HepG2 (cell line): Measurements from ENCODE around the gene GDA. TPM values are rescaled to one million over a fixed set of nuclear protein-coding genes. Genes with fewer than 3 reads are reported as not detected.
A peak's percentile ranks its signal among the peaks of the same experiment; 100 is the strongest.

Experiments used
- ARHGAP35 ChIP-seq: sonication (generic); formaldehyde crosslinking; IDR thresholded peaks from 2 replicates; pipeline ENCODE4 v1.9.0; 2022; ENCODE audit warnings: mild to moderate bottlenecking, inconsistent platforms, moderate library complexity, missing genetic modification reagents, borderline replicate concordance
- HIVEP1 ChIP-seq: sonication (generic); formaldehyde crosslinking; IDR thresholded peaks from 2 replicates; pipeline ENCODE4 v1.4.0; 2020; ENCODE audit warnings: mild to moderate bottlenecking, missing genetic modification reagents
- JUN ChIP-seq: sonication (generic); formaldehyde crosslinking; IDR thresholded peaks from 2 replicates; pipeline ENCODE4 v1.4.0; 2020; ENCODE audit warnings: mild to moderate bottlenecking, missing genetic modification reagents
- KLF13 ChIP-seq: sonication (generic); formaldehyde crosslinking; IDR thresholded peaks from 2 replicates; pipeline ENCODE4 v1.4.0; 2020; ENCODE audit warnings: mild to moderate bottlenecking, missing genetic modification reagents
- RELA ChIP-seq: sonication (generic); formaldehyde crosslinking; IDR thresholded peaks from 2 replicates; pipeline ENCODE4 v1.4.0; 2020; ENCODE audit warnings: missing genetic modification reagents
- ZFP1 ChIP-seq: IDR thresholded peaks from 2 replicates; pipeline ENCODE4 v1.6.1; 2016
- ZMYM3 ChIP-seq: sonication (generic); formaldehyde crosslinking; IDR thresholded peaks from 2 replicates; pipeline ENCODE4 v1.5.1; 2020; ENCODE audit warnings: mild to moderate bottlenecking, missing genetic modification reagents
- ZNF101 ChIP-seq: sonication (generic); formaldehyde crosslinking; IDR thresholded peaks from 2 replicates; pipeline ENCODE4 v1.4.0; 2020; ENCODE audit warnings: mild to moderate bottlenecking, low read depth, missing genetic modification reagents, borderline replicate concordance
- ZNF20 ChIP-seq: sonication (generic); formaldehyde crosslinking; IDR thresholded peaks from 2 replicates; pipeline ENCODE4 v1.4.0; 2020; ENCODE audit warnings: mild to moderate bottlenecking, moderate library complexity, missing genetic modification reagents
- ZNF205 ChIP-seq: IDR thresholded peaks from 2 replicates; pipeline ENCODE4 v1.6.1; 2018; ENCODE audit warnings: missing biosample characterization, missing genetic modification reagents
- ZNF230 ChIP-seq: sonication (generic); formaldehyde crosslinking; IDR thresholded peaks from 2 replicates; pipeline ENCODE4 v1.4.0; 2020; ENCODE audit warnings: mild to moderate bottlenecking, missing genetic modification reagents
- ZNF331 ChIP-seq: sonication (generic); formaldehyde crosslinking; IDR thresholded peaks from 2 replicates; pipeline ENCODE4 v1.4.0; 2020; ENCODE audit warnings: missing genetic modification reagents
- ZNF468 ChIP-seq: sonication (generic); formaldehyde crosslinking; IDR thresholded peaks from 2 replicates; pipeline ENCODE4 v1.8.0; 2022; ENCODE audit warnings: mild to moderate bottlenecking, moderate library complexity, missing genetic modification reagents
- ZNF547 ChIP-seq: sonication (generic); formaldehyde crosslinking; IDR thresholded peaks from 2 replicates; pipeline ENCODE4 v1.5.1; 2020; ENCODE audit warnings: mild to moderate bottlenecking, missing genetic modification reagents
- ZNF558 ChIP-seq: sonication (generic); formaldehyde crosslinking; IDR thresholded peaks from 2 replicates; pipeline ENCODE4 v1.9.0; 2022; ENCODE audit warnings: mild to moderate bottlenecking, missing genetic modification reagents, borderline replicate concordance
- ZNF629 ChIP-seq: sonication (generic); formaldehyde crosslinking; conservative IDR thresholded peaks from 2 replicates; pipeline ENCODE4 v1.5.0; 2020; ENCODE audit warnings: missing genetic modification reagents
- ZNF776 ChIP-seq: sonication (generic); formaldehyde crosslinking; IDR thresholded peaks from 2 replicates; pipeline ENCODE4 v1.4.0; 2020; ENCODE audit warnings: mild to moderate bottlenecking, missing genetic modification reagents
- polyA plus RNA-seq, 8 experiments: library from polyadenylated mRNA; depleted of rRNA in 3 of 8; stranded (reverse) in 7 of 8; unstranded in 1 of 8; fragments of >200 nt; fragmentation: Illumina TruSeq in 4 of 8; extraction: Trizol in 4 of 8; gene quantifications; 2 replicates each; pipeline versions ENCODE4 v1.2.1 to v1.2.3, GENCODE V29; 2011 to 2016; ENCODE audit warnings: low read depth in 4 of 8, missing spikeins in 1 of 8, mixed read lengths in 1 of 8; ENCODE audit not compliant: insufficient read depth in 1 of 8
- total RNA-seq, 5 experiments: library from RNA; depleted of rRNA; stranded (reverse); fragments of >200 nt; fragmentation: Illumina TruSeq; extraction: Trizol; gene quantifications; 2 replicates each; pipeline ENCODE4 v1.2.3, GENCODE V29; 2016; ENCODE audit warnings: low read depth in 1 of 5
- TF ChIP-seq, protein P1 (sequence below), 2 experiments: sonication (generic) in 1 of 2; formaldehyde crosslinking in 1 of 2; IDR thresholded peaks; 2 replicates each; pipeline versions ENCODE4 v1.4.0 to v1.6.1; 2016 to 2020; ENCODE audit warnings: borderline replicate concordance in 1 of 2, low read depth in 1 of 2, mild to moderate bottlenecking in 1 of 2, missing genetic modification reagents in 1 of 2
- TF ChIP-seq, protein P2 (sequence below): sonication (generic); formaldehyde crosslinking; IDR thresholded peaks from 2 replicates; pipeline ENCODE4 v1.4.0; 2020; ENCODE audit warnings: missing genetic modification reagents

The GDA gene
- total and polyA plus RNA-seq, 2 of the 13 experiments (the other 11 are each of a cell fraction or from before 2014, with no cell fraction given): 0.15 to 0.99 TPM

DNA sequence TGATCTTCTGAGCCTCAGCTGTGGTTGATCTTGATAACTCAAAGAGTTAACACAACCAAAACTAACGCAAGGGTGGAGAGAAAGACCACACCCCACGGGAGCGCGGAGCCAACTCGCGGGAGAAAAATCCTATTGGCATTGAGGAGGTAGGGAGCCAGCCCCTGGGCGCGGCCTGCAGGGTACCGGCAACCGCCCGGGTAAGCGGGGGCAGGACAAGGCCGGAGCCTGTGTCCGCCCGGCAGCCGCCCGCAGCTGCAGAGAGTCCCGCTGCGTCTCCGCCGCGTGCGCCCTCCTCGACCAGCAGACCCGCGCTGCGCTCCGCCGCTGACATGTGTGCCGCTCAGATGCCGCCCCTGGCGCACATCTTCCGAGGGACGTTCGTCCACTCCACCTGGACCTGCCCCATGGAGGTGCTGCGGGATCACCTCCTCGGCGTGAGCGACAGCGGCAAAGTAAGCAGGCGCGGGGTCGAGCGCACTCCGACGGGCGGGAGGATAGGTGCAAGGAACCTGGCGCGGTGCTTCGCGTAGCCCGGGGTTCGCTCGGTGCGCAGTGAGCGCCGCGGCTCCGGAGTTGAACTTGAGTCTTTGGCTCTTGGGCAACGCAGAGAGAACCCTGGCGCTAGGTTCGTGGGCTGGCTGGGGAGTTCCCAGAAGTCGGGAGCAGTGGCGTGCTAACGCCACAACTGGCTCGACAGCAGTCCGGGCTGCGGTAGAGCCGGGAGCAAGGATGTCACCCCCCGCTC lies at the start of gene GDA (continued):
- TF ChIP-seq RELA (CRISPR knock-in tag) (no peak), ZNF468 (CRISPR knock-in tag) (0 out of 2 replicates have a peak, but pooled peaks have one; percentile 62), ZNF101 (CRISPR knock-in tag) (no peak), ARHGAP35 (peak; percentile 63; the same call in 1 of the 2 replicates), ZNF776 (peak; percentile 91), ZNF331 (CRISPR knock-in tag) (peak; percentile 33; the same call in 1 of the 2 replicates), ZNF230 (CRISPR knock-in tag) (peak; percentile 78; the same call in 1 of the 2 replicates), JUN (CRISPR knock-in tag) (no peak; the same call in 1 of the 2 replicates), ZNF205 (CRISPR knock-in tag) (peak; percentile 56; the same call in 1 of the 2 replicates), ZNF558 (peak; percentile 76; the same call in 1 of the 2 replicates), ZFP1 (no peak), ZNF547 (CRISPR knock-in tag) (peak; percentile 95), KLF13 (CRISPR knock-in tag) (0 out of 2 replicates have a peak, but pooled peaks have one; percentile 79), ZNF629 (CRISPR knock-in tag) (peak; percentile 21; the same call in 1 of the 2 replicates), HIVEP1 (peak; percentile 62; the same call in 1 of the 2 replicates), ZNF20 (CRISPR knock-in tag) (no peak), ZMYM3 (peak; percentile 55)
- TF ChIP-seq, protein P1, sequence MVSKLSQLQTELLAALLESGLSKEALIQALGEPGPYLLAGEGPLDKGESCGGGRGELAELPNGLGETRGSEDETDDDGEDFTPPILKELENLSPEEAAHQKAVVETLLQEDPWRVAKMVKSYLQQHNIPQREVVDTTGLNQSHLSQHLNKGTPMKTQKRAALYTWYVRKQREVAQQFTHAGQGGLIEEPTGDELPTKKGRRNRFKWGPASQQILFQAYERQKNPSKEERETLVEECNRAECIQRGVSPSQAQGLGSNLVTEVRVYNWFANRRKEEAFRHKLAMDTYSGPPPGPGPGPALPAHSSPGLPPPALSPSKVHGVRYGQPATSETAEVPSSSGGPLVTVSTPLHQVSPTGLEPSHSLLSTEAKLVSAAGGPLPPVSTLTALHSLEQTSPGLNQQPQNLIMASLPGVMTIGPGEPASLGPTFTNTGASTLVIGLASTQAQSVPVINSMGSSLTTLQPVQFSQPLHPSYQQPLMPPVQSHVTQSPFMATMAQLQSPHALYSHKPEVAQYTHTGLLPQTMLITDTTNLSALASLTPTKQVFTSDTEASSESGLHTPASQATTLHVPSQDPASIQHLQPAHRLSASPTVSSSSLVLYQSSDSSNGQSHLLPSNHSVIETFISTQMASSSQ (IDR thresholded peaks at IDR 0.05; ENCODE audit: low read depth): no peak
- TF ChIP-seq, protein P1 (CRISPR knock-in tag; IDR thresholded peaks at IDR 0.05; ENCODE audit: borderline replicate concordance): no peak
- TF ChIP-seq, protein P2, sequence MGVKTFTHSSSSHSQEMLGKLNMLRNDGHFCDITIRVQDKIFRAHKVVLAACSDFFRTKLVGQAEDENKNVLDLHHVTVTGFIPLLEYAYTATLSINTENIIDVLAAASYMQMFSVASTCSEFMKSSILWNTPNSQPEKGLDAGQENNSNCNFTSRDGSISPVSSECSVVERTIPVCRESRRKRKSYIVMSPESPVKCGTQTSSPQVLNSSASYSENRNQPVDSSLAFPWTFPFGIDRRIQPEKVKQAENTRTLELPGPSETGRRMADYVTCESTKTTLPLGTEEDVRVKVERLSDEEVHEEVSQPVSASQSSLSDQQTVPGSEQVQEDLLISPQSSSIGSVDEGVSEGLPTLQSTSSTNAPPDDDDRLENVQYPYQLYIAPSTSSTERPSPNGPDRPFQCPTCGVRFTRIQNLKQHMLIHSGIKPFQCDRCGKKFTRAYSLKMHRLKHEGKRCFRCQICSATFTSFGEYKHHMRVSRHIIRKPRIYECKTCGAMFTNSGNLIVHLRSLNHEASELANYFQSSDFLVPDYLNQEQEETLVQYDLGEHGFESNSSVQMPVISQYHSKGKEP (CRISPR knock-in tag): peak; percentile 32; the same call in 1 of the 2 replicates
